GM12891 (cell line): ENCODE measurements around the gene CAV2.

Experiments used
- DNase-seq: peaks from one replicate; pipeline ENCODE4 v3.0.0; 2011; ENCODE audit warnings: low spot score; ENCODE audit not compliant: insufficient read length
- FAIRE-seq: peaks from 2 replicates; lab custom pipeline; 2011; peaks lifted over from hg19 to GRCh38; lab: Jason Lieb, UNC
- PAX5 ChIP-seq: IDR thresholded peaks from 2 replicates; pipeline ENCODE4 v1.6.1; 2011; ENCODE audit warnings: low read length, moderate library complexity, mild to moderate bottlenecking; ENCODE audit not compliant: insufficient read depth, severe bottlenecking
- POLR2A ChIP-seq: IDR thresholded peaks from 2 replicates; pipeline ENCODE4 v1.6.1; 2011; ENCODE audit warnings: low read depth, low read length, control low read depth
- POLR2AphosphoS5 ChIP-seq: IDR thresholded peaks from 2 replicates; pipeline ENCODE4 v1.6.1; 2011; ENCODE audit warnings: low read depth, low read length, control low read depth
- POU2F2 ChIP-seq: IDR thresholded peaks from 2 replicates; pipeline ENCODE4 v1.6.1; 2011; ENCODE audit warnings: low read depth, mild to moderate bottlenecking, control low read depth, low read length, moderate library complexity
- SPI1 ChIP-seq: IDR thresholded peaks from 2 replicates; pipeline ENCODE4 v1.6.1; 2011; ENCODE audit warnings: low read depth, low read length, control low read depth
- TAF1 ChIP-seq: IDR thresholded peaks from 2 replicates; pipeline ENCODE4 v1.6.1; 2011; ENCODE audit warnings: low read depth, low read length, control low read depth

CAV2 gene

GRCh38 chr7:116505823-116506222, 6.3 kb downstream of the CAV2 start:
- DNase-seq: no peak
- TF ChIP-seq POU2F2 (no peak), PAX5 (no peak), POLR2AphosphoS5 (no peak), SPI1 (no peak), TAF1 (no peak), POLR2A (no peak)
- FAIRE-seq: no peak

DNA sequence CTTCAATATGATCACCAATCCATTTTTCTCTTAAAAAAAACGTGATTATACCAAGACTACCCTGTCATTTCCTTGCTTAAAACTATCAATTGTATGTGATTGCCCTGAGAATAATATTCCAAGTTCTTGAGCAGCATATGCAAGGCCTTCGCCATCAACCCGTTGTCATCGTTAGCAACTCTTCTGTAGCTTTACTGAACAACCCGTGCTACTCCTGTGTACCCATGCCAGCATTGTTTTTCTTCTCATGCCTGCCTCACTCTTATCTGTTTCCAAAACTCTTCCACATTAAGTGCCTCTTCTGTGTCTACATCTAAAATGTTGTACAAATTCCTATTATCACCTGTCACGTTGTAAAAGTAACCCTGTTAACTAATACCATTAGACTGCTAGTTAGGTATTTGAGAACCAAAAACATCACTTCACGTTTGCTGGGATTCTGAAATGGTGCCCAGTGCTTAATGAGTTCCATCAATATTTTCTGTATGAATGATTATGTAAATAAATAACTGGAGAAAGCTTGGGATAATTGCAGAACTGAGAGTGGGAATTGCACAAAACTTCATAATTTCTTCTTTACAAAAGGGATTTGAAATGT, 10.5 kb downstream of the CAV2 start:
- FAIRE-seq: no peak
- DNase-seq: no peak
- TF ChIP-seq TAF1: no peak
- no peak for TF ChIP-seq POLR2A
- no peak for TF ChIP-seq POU2F2
- no peak for TF ChIP-seq POLR2AphosphoS5
- TF ChIP-seq PAX5: no peak
- TF ChIP-seq SPI1: no peak

DNA sequence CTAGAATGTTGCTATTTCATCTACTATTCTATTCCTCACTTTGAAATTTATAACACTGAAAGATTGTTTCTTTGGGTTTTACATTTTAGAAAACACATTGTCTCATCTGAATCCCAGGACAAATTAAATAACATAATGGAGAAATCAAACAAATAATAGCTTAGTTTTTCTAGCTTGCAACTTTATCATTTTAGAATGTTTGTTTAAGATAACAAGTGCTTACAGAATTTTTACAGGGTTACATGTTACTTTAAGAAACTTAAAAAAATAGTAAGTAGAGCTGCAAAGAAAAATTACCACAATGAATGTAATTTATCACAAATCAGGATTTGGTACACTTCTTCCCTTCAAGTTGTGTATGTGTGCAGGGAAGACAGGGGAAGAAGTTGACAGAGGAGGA, 11.3 kb downstream of the CAV2 start:
- no peak for FAIRE-seq
- no peak for TF ChIP-seq POLR2AphosphoS5
- no peak for TF ChIP-seq TAF1
- no peak for TF ChIP-seq PAX5
- no peak for TF ChIP-seq POU2F2
- no peak for DNase-seq

DNA sequence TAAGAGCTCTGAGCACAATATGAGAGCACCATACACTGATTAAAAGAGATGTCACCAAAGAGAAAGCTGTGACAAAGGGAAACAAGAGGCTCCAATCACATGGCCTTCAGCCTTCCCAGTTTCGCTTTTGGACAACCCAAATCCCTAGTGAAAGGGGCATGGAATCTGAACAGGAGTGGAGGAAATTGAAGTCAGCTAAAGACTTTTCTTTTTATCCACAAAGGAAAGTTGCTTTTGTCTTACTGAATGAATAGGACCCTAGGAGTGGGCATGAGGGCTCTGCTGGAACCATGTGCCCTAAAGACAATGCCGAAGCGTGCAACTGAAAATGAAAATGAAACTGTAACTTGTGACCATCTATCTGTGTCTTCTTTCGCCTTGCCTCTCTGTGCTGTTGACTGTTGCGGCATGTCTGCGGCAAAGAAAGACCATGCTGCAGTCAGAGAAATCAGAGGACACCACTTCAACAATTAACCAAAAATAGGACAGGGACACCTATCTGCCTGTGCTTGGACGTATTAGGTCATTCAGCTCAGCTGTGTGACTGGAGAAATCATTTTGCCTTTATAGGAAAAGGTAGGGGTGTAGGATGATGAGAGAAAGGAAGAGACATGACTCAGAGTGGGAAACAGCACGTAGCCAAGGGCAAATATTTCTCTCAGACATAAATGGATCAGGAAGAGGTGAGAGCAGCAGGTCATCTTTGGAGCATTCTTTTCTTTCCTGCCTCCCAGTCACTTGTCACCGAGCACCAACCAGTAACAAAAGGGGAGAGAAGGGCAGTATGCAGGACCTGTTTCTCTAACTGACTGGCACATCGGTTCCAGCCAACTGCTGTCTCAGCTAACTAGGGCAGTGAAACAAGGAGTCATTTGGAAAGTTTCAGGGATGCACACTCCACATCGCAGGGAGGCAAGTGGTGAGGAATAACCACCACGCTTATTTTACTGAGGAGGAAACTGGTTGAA, 12.3 kb downstream of the CAV2 start:
- DNase-seq (no peak), FAIRE-seq (no peak)
- no peak for TF ChIP-seq PAX5
- no peak for TF ChIP-seq SPI1
- no peak for TF ChIP-seq TAF1
- no peak for TF ChIP-seq POU2F2
- TF ChIP-seq POLR2AphosphoS5: no peak
- TF ChIP-seq POLR2A: no peak

DNA sequence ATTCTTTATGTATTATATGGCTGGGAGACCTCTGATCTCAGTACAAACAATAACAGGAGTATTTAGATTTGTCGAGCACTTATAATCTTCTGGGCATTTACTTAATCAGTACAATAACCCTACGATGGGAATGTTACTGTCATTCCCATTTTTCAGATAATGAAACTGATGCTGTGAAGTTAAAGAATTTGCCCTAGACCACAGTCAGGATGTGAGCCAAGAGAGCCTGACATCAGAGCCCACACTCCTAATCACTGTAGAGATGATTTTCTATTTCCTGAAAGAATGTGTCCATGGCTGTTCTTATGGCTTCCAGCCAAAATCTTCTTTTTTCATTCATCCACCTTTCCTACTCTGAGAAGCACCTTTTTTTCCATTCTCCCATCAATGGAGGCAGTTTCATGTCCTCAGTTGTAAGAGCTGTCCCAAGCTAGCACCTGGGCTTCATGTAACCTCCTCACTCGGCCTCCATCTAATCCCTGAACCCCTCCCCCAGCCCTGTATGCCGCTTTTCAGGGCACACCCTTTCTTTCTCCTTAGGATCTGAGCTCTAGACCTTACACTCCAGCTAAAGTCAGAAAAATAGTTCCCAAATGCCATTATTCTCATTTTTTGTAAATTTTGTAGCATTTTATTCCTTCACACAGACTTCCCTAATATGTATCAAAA, 13.1 kb downstream of the CAV2 start:
- no peak for FAIRE-seq

DNA sequence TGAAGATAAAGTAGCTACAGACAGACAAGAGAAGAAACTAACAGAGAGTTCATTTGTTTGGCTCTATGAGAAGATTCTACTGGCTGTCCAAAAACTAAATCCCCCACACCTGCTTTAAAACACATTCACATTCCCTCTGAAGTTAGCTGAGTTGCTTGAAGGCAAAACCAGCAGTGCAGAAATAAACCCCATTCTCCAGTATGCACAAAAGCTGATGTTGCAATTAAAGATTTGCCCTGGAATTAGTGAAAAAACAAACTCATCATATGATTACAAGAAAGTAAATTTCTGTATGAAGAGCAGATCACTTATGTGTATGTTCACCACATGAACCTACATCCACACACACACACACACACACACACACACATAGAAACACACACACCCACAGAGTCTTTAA, 16.0 kb downstream of the CAV2 start:
- FAIRE-seq (no peak), DNase-seq (no peak)
- TF ChIP-seq TAF1 (no peak), SPI1 (no peak), PAX5 (no peak), POU2F2 (no peak), POLR2AphosphoS5 (no peak), POLR2A (no peak)

More for the DNA sequence above, 13.1 kb downstream of the CAV2 start:
- DNase-seq: no peak
- no peak for TF ChIP-seq SPI1
- no peak for TF ChIP-seq PAX5
- TF ChIP-seq POU2F2: no peak
- TF ChIP-seq POLR2AphosphoS5: no peak
- no peak for TF ChIP-seq TAF1
- no peak for TF ChIP-seq POLR2A

- TF ChIP-seq TAF1: no peak
- TF ChIP-seq POLR2A: no peak
- no peak for TF ChIP-seq POLR2AphosphoS5
- TF ChIP-seq SPI1: no peak
- TF ChIP-seq POU2F2: no peak
- no peak for TF ChIP-seq PAX5
- FAIRE-seq (no peak), DNase-seq (no peak)
These were observed 16.8 kb downstream of the CAV2 start for GRCh38 chr7:116516324-116516723.

DNA sequence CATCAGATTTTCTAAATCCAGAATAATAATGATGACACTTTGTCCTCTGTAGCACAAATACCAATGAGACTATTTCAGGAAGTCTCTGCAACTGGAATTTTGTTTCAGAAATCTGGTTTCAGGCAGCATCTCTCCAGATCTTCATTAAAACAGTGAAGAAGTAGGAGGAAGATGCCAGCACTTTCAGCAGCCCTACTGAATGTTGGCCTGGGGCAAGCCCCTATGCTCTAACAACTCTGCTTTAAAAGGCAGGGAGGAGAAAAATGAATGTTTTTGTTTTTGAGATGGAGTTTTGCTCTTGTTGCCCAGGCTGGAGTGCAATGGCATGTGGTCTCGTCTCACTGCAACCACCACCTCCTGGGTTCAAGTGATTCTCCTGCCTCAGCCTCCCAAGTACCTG, 18.1 kb downstream of the CAV2 start:
- DNase-seq (no peak), FAIRE-seq (no peak)
- TF ChIP-seq POU2F2 (no peak), TAF1 (no peak), PAX5 (no peak), POLR2A (no peak), POLR2AphosphoS5 (no peak)

- TF ChIP-seq POU2F2 (no peak), PAX5 (no peak), TAF1 (no peak), POLR2AphosphoS5 (no peak), POLR2A (no peak), SPI1 (no peak)
- no peak for FAIRE-seq
- DNase-seq: no peak
These were observed 19.4 kb downstream of the CAV2 start for GRCh38 chr7:116518961-116519360.
